ENCODE measurements around the gene PANK3. TPM values are rescaled to one million over a fixed set of nuclear protein-coding genes. Genes with fewer than 3 reads are reported as not detected.
"Not testable (repeated sequence)": the region's sequence is repeated elsewhere in the genome, so short reads cannot be mapped to it uniquely, and the experiment has no call there.

The PANK3 gene
- total RNA-seq, 1 donor, result 71.7 TPM

DNA sequence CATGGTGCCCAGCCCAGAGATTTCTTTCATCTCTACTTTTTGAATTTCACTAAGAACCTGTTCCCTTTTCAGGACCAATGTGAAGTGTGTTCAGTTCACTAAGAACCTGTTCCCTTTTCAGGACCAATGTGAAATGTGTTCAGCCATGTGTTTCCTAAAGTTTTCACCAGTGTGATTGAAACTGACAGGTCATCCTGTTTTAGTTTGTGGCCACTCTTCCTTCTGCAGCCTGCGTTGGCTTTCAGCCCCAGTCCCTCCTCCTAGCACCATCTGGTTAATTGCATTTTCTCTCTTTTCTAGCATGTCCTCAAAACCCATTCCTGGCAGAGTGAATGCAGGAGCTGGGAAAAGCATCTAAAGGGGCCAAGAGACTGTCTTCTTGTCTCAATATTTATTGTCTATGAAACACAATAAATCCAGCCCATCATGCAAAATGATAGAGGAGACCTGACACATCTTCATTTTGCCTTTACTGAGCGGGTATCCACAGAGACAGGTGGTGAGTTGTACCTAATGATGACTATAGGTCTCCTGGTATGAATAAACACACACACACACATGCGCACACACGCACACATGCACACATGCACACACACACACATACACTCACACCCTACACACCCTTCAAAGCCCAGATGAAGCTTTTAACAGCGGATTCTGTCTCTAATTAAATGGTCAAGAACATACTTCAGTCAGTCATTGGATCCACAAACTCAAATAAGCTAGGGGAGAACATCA lies 6.1 kb upstream of the PANK3 start:
- no peak for DNase-seq (ENCODE audit: low read depth)
- H3K4me3 ChIP-seq (ENCODE audit: low read depth, low read length), result no peak overlapping the region
- no peak for TF ChIP-seq CTCF (IDR thresholded peaks at IDR 0.05; ENCODE audit: insufficient read depth, low read depth, low read length)

DNA sequence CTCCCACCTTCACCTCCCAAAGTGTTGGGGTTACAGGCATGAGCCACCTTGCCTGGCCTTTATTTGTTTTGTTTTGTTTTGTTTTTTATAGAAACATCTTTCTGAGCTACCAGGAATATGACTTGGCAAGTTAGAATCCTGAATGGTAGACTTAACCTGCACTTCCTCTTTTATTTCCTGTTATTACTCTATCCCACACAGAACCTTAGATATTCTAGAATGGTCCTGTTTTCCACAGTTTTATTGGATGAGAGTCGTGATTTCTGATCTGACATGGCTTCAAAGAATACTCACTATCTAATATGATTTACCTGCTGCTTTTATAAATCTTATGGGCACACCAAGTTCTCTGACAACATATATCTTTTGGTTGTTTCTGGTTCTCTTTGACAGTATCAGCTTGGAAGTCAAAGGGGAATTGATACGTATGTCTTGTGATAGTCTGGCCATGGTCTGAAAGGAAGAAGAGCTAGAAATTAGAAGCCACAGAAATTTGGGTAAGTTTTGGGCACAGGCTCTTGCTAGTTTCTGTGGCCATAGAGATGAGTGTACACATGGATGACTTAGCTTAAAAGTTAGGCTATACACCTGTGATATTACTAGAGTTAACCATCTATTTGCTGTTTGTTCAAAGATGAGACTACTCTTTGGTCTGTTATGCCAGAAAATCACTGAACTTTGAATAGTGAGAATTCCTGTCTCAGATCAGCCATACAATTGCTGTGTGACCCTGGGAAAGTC lies 4.7 kb upstream of the PANK3 start:
- H3K4me3 ChIP-seq (ENCODE audit: low read depth, low read length), result no peak overlapping the region
- no peak for DNase-seq (ENCODE audit: low read depth)
- no peak for TF ChIP-seq CTCF (IDR thresholded peaks at IDR 0.05; ENCODE audit: insufficient read depth, low read depth, low read length)

- not testable (repeated sequence) for DNase-seq (ENCODE audit: low read depth); H3K4me3 ChIP-seq (ENCODE audit: low read depth, low read length)
These were observed 1.8 kb upstream of the PANK3 start for GRCh38 chr5:168580814-168581469.

- H3K4me3 ChIP-seq (ENCODE audit: low read depth, low read length), result peak overlapping the region; percentile 61
- DNase-seq (ENCODE audit: low read depth), result no peak
- no peak for TF ChIP-seq CTCF (IDR thresholded peaks at IDR 0.05; ENCODE audit: insufficient read depth, low read depth, low read length)
These were observed 1.0 kb upstream of the PANK3 start for GRCh38 chr5:168580227-168580508.

DNA sequence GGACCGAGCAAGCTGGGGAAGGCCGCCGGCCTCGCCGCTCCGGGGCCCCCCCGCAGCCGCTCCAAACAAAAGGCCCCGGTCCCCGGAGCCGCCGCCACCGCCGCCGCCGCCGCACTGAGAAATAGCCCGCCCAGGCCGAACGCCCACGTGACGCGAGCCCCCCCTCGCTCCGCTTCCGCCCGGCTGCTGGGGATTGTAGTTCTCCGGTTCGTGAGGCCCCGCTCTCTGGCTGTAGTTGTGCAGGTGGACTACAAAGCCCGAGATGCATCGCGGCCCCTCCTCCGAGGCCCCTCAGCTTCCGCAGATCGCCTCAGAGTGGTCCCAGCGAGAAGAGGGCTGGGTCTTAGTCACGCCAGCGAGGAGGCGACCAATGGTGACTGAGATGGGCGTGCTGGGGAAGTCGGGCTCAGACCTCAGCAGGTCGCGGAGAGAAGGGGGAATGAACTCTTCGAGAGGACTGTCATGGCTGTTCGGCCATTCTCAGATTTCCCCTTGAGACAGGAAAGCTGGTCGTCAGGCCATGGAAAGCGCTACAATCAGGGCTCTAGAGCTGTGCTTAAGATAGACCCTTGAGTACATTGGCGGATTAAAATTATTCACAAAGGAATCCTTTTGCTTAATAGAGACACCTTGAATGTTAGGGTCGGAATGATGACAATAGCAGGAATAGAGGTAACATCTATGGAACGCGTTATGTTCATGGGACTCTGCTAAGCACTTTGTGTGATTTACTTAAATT lies 489 bp upstream of the PANK3 start:
- peak overlapping the region; percentile 98 for H3K4me3 ChIP-seq (ENCODE audit: low read depth, low read length)
- peak; percentile 99 for DNase-seq (ENCODE audit: low read depth)
- TF ChIP-seq CTCF (IDR thresholded peaks at IDR 0.05; ENCODE audit: insufficient read depth, low read depth, low read length), result no peak

DNA sequence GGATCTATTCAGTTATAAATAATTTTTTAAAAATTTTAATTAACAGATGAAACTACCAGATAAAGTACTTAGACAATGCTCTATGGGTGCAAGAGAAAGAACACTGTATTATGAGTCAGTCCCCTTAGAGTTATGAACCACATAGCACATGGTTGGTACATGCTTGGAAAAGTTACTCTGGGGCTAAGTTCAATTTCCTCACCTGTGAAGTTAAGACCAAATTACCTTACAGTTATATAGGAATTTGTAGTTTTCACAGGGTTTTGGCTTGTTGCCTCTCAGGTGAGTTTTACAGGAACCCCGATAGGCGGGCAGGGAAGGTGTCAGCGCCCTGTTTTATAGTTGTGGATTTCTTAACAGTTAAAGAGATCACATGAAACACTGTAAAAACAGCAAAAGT lies 1.2 kb downstream of the PANK3 start:
- DNase-seq (ENCODE audit: low read depth), result peak; percentile 25
- TF ChIP-seq CTCF (IDR thresholded peaks at IDR 0.05; ENCODE audit: insufficient read depth, low read depth, low read length), result no peak
- peak overlapping the region; percentile 98 for H3K4me3 ChIP-seq (ENCODE audit: low read depth, low read length)
